AG08396 (cell line): Measurements from ENCODE around the gene BCR.
"Not testable (repeated sequence)": the region's sequence is repeated elsewhere in the genome, so short reads cannot be mapped to it uniquely, and the experiment has no call there.

Source experiments
- DNase-seq: peaks from one replicate; pipeline ENCODE4 v3.0.0; 2012; ENCODE audit warnings: low spot score, mixed read lengths

Gene BCR

GRCh38 chr22:23180301-23180892 lies at the start of gene BCR:
Gene BCR, plus strand, starts transcription at chr22:23180509. Its CDS starts 452 bp downstream, at chr22:23180961.
- DNase-seq, result peak; percentile 94

GRCh38 chr22:23130697-23131096 lies 49.6 kb upstream of the BCR start:
- no peak for DNase-seq

- DNase-seq, result no peak
Observed at GRCh38 chr22:23131931-23132330, 48.4 kb upstream of the BCR start.

GRCh38 chr22:23132376-23133091 lies 47.8 kb upstream of the BCR start:
- DNase-seq, result no peak

- DNase-seq, result no peak
Observed at GRCh38 chr22:23133922-23134321, 46.4 kb upstream of the BCR start.

- DNase-seq, result not testable (repeated sequence)
Observed at GRCh38 chr22:23136991-23137390, 43.3 kb upstream of the BCR start.

GRCh38 chr22:23137468-23137867 lies 42.8 kb upstream of the BCR start:
- DNase-seq, result no peak

- DNase-seq, result no peak
Observed at GRCh38 chr22:23137905-23138561, 42.3 kb upstream of the BCR start.

- no peak for DNase-seq
Observed at GRCh38 chr22:23138584-23139435, 41.5 kb upstream of the BCR start.

- DNase-seq, result no peak
Observed at GRCh38 chr22:23140385-23140784, 39.9 kb upstream of the BCR start.

- DNase-seq, result no peak
Observed at GRCh38 chr22:23142546-23143105, 37.7 kb upstream of the BCR start.

GRCh38 chr22:23143119-23143518 lies 37.2 kb upstream of the BCR start:
- no peak for DNase-seq

GRCh38 chr22:23144432-23144831 lies 35.9 kb upstream of the BCR start:
- no peak for DNase-seq

- peak; percentile 98 for DNase-seq
Observed at GRCh38 chr22:23144932-23145877, 35.1 kb upstream of the BCR start, which contains the start of gene RAB36. Gene RAB36, plus strand, starts transcription at chr22:23145477. Its CDS starts 1,140 bp downstream, at chr22:23146617.

- no peak for DNase-seq
Observed at GRCh38 chr22:23145878-23146470, 34.3 kb upstream of the BCR start.

- DNase-seq, result no peak
Observed at GRCh38 chr22:23146478-23147205, 33.7 kb upstream of the BCR start.

- peak; percentile 48 for DNase-seq
Observed at GRCh38 chr22:23147617-23148387, 32.5 kb upstream of the BCR start.

- DNase-seq, result no peak
Observed at GRCh38 chr22:23149743-23150238, 30.5 kb upstream of the BCR start.

- no peak for DNase-seq
Observed at GRCh38 chr22:23150762-23151161, 29.5 kb upstream of the BCR start.
